Ovary (tissue), 9 donors: ENCODE measurements around the gene TENT4B. TPM values are rescaled to one million over a fixed set of nuclear protein-coding genes. Genes with fewer than 3 reads are reported as not detected.

Source experiments
- DNase-seq, 5 donors: peaks; one replicate each; pipeline ENCODE4 v3.0.0-alpha.2; 2019 to 2020
- H3K27ac ChIP-seq, 2 donors: fragments of 200-600 bp; one replicate each; pipeline versions ENCODE4 v1.5.1 to v1.8.0; 2019 to 2022
- H3K27me3 ChIP-seq: fragments of 200-600 bp; one replicate; pipeline ENCODE4 v1.8.0; 2022
- H3K36me3 ChIP-seq: fragments of 200-600 bp; sonication (generic); one replicate; pipeline ENCODE4 v1.5.1; 2019
- H3K4me1 ChIP-seq: one replicate; pipeline ENCODE4 v1.8.1; 2013; ENCODE audit warnings: mild to moderate bottlenecking, moderate library complexity; ENCODE audit not compliant: insufficient read depth
- H3K4me3 ChIP-seq: fragments of 200-600 bp; sonication (generic); one replicate; pipeline ENCODE4 v1.5.1; 2017
- H3K9me3 ChIP-seq, 2 donors: fragments of 200-600 bp in 1 of 2; sonication (generic) in 1 of 2; one replicate each; pipeline versions ENCODE4 v1.5.1 to v1.8.1; 2013 to 2019; ENCODE audit warnings: mild to moderate bottlenecking in 1 of 2, moderate library complexity in 1 of 2
- EP300 ChIP-seq: sonication (generic); formaldehyde crosslinking; IDR thresholded peaks from one replicate; pipeline ENCODE4 v1.6.1; 2017; ENCODE audit warnings: antibody characterized with exemption
- POLR2A ChIP-seq: fragments of 450-650 bp; IDR thresholded peaks from one replicate; pipeline ENCODE4 v1.6.1; 2017; ENCODE audit warnings: antibody characterized with exemption, mild to moderate bottlenecking, moderate library complexity
- WGBS, 3 donors: extraction: QIAGEN DNeasy Blood & Tissue Kit in 1 of 3; methylation state at CpG; one replicate each; pipeline versions ENCODE4 v1.1.5 to v1.1.7; 2013 to 2017; 5-methylcytosine and 5-hydroxymethylcytosine counted together
- intact Hi-C, 4 donors: fragments of 100-400 bp; cut with DNase I; formaldehyde crosslinking; loops; one replicate each; pipeline versions ENCODE4 v1.11.0 to v1.15.1; 2022 to 2023
- polyA plus RNA-seq, 2 donors: library from polyadenylated mRNA; stranded (reverse); fragments of 200-250 nt in 1 of 2; fragments of 350-450 nt in 1 of 2; fragmentation: Illumina TruSeq in 1 of 2; extraction: RNeasy Lipid Tissue Mini Kit (QIAGEN cat#74804) in 1 of 2; gene quantifications; one replicate each; pipeline ENCODE4 v1.2.3, GENCODE V29; 2013 to 2014
- total RNA-seq, 7 donors: library from RNA; depleted of rRNA in 2 of 7; stranded (reverse); fragments of >200 nt in 2 of 7; fragmentation: NEBNext Ultra II Directional in 3 of 7; extraction: Animal tissue kit (Norgen Biotek cat#: 25700) in 3 of 7; gene quantifications; one replicate each; pipeline versions ENCODE4 v1.1.0 to v1.2.4, GENCODE V29; 2016 to 2023
- TF ChIP-seq, protein P1 (sequence below), 3 donors: fragments of 450-650 bp in 2 of 3; fragments of 200-600 bp in 1 of 3; IDR thresholded peaks; one replicate each; pipeline versions ENCODE4 v1.5.1 to v1.8.0; 2016 to 2022; ENCODE audit warnings: antibody characterized with exemption in 3 of 3, mild to moderate bottlenecking in 1 of 3
- donor health status: DM: no; HTN: no; CAD: no; lungs with moderate emphysema.
- donor health status: DM: no; HTN: no; CAD: no.
- donor health status: Bipolar disorder and iron deficiency.
- donor health status: DM: yes; HTN: yes; CAD: no.
- donor health status: DM: no; HTN: no; CAD: no.
- donor health status: DM: yes; HTN: yes; CAD: no.

Gene TENT4B
- total and polyA plus RNA-seq, 9 donors: 5.3 to 17.7 (median 12.3) TPM

DNA sequence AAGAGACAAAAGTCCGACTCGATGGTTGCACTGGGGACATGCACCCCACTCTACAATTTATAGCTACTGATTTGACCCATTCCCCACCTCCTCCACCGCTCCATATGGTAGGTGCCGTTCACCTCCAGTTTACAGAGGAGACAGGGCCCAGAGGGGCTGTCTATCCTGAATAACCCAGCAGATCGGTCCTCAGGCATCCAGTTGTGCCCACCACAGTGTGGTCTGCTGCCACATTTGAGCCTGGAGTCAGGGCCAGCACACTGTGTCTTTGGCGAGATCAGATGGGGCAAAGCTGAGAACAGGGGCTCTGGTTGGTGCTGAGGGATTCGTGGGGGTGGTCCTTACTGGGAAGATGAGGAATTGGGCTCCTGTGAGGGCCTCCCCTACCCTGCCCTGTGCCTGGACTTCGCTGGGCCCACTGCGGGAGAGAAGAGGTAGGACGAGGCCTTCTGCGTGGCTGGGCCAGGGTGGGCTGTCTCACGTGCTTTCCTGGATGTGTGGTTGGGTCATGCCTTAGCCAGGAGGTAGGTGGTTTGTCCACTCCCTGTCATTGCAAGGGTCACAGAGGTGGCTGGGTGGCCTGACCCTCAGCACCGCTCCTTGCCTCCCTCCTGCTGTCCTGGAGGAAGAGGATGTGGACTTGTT lies 116.1 kb downstream of the TENT4B start:
- Histone ChIP-seq H3K4me1 (peaks cover 7% of the 10 kb centered on the region), H3K27me3 (no peaks in the 10 kb centered on the region), H3K9me3 (no peaks in the 10 kb centered on the region), H3K4me3 (no peak overlapping the region), H3K27ac (no peak overlapping the region), H3K36me3 (no peaks in the 10 kb centered on the region)
- WGBS, 3 donors: 95 to 97% (median 97%) methylated on average over 13 of the region's 13 CpGs
- intact Hi-C loops: loop anchor here in 1 of 4 donors (10.0 kb wide), 1 partner anchor 46 kb away; no protein-coding TSS in a partner anchor
- TF ChIP-seq, protein P1, sequence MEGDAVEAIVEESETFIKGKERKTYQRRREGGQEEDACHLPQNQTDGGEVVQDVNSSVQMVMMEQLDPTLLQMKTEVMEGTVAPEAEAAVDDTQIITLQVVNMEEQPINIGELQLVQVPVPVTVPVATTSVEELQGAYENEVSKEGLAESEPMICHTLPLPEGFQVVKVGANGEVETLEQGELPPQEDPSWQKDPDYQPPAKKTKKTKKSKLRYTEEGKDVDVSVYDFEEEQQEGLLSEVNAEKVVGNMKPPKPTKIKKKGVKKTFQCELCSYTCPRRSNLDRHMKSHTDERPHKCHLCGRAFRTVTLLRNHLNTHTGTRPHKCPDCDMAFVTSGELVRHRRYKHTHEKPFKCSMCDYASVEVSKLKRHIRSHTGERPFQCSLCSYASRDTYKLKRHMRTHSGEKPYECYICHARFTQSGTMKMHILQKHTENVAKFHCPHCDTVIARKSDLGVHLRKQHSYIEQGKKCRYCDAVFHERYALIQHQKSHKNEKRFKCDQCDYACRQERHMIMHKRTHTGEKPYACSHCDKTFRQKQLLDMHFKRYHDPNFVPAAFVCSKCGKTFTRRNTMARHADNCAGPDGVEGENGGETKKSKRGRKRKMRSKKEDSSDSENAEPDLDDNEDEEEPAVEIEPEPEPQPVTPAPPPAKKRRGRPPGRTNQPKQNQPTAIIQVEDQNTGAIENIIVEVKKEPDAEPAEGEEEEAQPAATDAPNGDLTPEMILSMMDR (IDR thresholded peaks at IDR 0.05): no peak
- TF ChIP-seq EP300 (no peak), POLR2A (no peak)
- DNase-seq: peak in 1 of 5 donors; percentile 30

DNA sequence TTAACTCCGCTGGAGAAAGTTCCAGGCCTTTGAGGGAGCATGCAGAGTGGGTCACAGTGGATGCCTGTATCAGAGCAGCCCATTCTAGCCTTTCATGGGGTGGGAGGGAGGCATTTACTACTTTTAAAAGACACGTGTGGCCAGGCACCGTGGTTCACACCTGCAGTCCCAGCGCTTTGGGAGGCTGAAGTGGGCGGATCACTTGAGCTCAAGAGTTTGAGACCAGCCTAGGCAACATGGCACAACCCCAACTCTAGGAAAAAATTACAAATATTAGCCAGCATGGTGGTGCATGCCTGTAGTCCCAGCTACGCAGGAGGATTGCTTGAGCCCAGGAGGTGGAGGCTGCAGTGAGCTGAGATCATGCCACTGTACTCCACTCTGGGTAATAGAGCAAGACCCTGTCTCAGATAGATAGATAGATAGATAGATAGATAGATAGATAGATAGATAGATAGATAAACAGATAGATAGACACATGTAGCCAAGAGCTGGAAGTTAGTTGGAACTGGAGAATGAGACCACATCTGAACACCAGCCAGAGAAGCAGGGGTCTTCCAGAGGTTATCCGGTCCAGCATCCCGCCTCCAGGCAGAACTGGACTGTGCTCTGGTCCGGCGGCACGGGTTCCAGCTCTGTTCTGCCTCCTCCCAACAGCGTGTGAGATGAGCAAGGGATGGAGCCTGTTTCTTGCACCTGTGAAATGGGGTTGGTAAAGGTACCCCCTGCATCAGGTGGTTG lies 116.8 kb downstream of the TENT4B start:
- 84 to 91% (median 90%) methylated on average over 12 of the region's 12 CpGs for WGBS, 3 donors
- intact Hi-C loops: loop anchor here in 1 of 4 donors (10.0 kb wide), 1 partner anchor 45 kb away; no protein-coding TSS in a partner anchor
- H3K36me3 ChIP-seq: no peaks in the 10 kb centered on the region
- H3K4me1 ChIP-seq: peaks cover 7% of the 10 kb centered on the region
- DNase-seq: peak in 1 of 5 donors; percentile 23
- H3K9me3 ChIP-seq: no peaks in the 10 kb centered on the region
- H3K27me3 ChIP-seq: no peaks in the 10 kb centered on the region
- TF ChIP-seq, protein P1 (IDR thresholded peaks at IDR 0.05): no peak
- TF ChIP-seq EP300 (no peak), POLR2A (no peak)
- no peak overlapping the region for H3K27ac ChIP-seq
- H3K4me3 ChIP-seq: no peak overlapping the region

DNA sequence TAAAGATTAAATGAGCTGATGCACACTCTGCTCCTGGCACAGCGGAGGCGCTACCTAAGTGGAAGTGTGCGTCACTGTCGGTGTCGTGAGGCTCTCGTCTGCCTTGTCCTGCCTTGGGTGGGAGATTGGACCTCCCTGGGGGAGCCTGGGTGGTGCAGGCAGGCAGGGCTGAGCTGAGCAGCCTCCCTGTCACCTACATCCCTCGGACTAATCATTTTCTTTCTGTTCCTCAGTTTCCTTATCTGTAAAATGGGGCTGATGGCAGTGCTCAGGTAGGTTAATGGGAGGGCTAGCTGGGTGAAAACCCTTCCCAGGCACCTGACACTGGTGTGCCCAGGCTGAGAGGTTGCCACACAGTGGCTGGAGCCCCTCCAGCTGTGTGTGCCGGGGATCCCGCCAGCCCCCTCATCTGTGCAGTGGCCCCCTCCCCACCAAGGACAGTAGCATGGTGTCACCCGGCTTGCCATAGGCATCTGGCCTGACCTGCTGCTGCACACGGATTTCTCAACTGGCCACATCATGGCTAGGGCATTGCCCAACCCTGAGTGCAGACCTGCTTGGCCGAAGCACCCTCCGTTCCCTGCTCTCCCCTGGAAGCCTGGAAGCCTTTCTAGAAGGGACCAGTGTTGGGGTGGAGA lies 117.5 kb downstream of the TENT4B start:
- Histone ChIP-seq H3K36me3 (no peaks in the 10 kb centered on the region), H3K27ac (no peak overlapping the region), H3K27me3 (no peaks in the 10 kb centered on the region), H3K4me1 (peaks cover 7% of the 10 kb centered on the region), H3K9me3 (no peaks in the 10 kb centered on the region), H3K4me3 (no peak overlapping the region)
- 93 to 96% (median 95%) methylated on average over 13 of the region's 13 CpGs for WGBS, 3 donors
- intact Hi-C loops: no loop called here
- TF ChIP-seq, protein P1 (IDR thresholded peaks at IDR 0.05): no peak
- TF ChIP-seq EP300: no peak
- TF ChIP-seq POLR2A: no peak
- peak in 1 of 5 donors; percentile 36 for DNase-seq

DNA sequence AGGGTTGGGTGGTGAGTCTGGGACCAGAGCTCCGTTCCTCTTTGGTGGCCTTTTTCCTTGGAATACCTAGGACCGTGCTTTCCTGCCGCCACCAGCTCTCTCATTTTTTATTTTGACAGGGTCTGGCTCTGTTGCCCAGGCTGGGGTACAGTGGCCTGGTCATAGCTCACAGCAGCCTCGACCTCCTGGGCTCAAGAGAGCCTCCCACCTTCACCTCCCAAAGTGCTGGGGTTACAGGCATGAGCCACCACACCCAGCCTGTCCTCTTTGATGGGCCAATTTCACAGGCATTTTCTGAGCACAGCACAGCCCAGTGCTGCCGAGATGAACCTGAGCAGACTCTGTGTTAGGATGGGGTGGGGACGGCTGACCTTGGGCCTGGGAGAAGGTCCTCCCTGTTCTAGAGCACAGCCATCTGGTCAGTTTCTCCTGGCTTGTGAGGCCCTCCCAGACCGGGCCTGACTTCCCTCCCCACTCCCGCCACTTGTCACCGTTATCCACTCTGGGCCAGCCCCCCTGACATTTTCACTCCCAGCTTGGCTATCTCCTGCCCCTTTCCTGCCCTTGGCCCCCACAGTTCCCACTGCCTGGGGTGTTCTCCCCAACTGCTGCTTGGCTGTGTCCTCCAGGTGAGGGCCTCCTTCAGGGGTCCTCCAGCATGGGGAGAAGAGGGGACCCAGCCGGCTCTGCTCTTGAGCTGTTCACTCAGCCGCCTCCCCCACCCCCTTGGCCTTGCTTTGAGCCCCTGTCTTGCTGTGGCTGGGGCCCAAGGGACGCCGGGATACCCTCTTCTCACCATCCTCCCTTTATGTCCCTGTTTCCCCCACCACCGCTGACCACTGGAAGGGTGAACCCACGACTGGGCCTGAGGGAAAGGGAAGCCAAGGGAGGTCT lies 118.3 kb downstream of the TENT4B start:
- Histone ChIP-seq H3K27me3 (no peaks in the 10 kb centered on the region), H3K27ac (no peak overlapping the region), H3K36me3 (no peaks in the 10 kb centered on the region), H3K4me1 (peaks cover 7% of the 10 kb centered on the region), H3K4me3 (no peak overlapping the region), H3K9me3 (no peaks in the 10 kb centered on the region)
- 66 to 72% (median 69%) methylated on average over 15 of the region's 15 CpGs for WGBS, 3 donors
- intact Hi-C loops: no loop called here
- DNase-seq: peak in 2 of 5 donors; percentile 53 to 70
- TF ChIP-seq POLR2A: no peak
- TF ChIP-seq EP300: no peak
- TF ChIP-seq, protein P1 (IDR thresholded peaks at IDR 0.05): no peak
